Nephron progenitor cell (in vitro differentiated cells): ENCODE data around the gene FOXP3.

Experiments used
- DNase-seq: peaks from one replicate; pipeline ENCODE4 v3.0.0; 2021
- H3K27ac Mint-ChIP-seq: 2 replicates; pipeline ENCODE4 v1.8.0; 2021; ENCODE audit warnings: mild to moderate bottlenecking, moderate library complexity, mixed read lengths
- H3K27me3 Mint-ChIP-seq: 2 replicates; pipeline ENCODE4 v1.8.0; 2021; ENCODE audit warnings: mild to moderate bottlenecking, low read depth, mixed read lengths; ENCODE audit not compliant: poor library complexity
- H3K36me3 Mint-ChIP-seq: 2 replicates; pipeline ENCODE4 v1.8.0; 2021; ENCODE audit warnings: low read depth, mixed read lengths
- H3K4me1 Mint-ChIP-seq: 2 replicates; pipeline ENCODE4 v1.8.0; 2021; ENCODE audit warnings: mixed read lengths
- H3K4me3 Mint-ChIP-seq: 2 replicates; pipeline ENCODE4 v1.8.0; 2021; ENCODE audit warnings: mild to moderate bottlenecking, moderate library complexity, mixed read lengths
- H3K9me3 Mint-ChIP-seq: 2 replicates; pipeline ENCODE4 v1.8.0; 2021; ENCODE audit warnings: mild to moderate bottlenecking, moderate library complexity, mixed read lengths
- CTCF ChIP-seq: fragments of 200-600 bp; sonication (generic); IDR thresholded peaks from 2 replicates; pipeline ENCODE4 v1.5.0; 2021; ENCODE audit warnings: antibody characterized with exemption

Gene FOXP3

GRCh38 chrX:49257074-49257790 is 7.3 kb downstream of the FOXP3 start:
- Mint-ChIP-seq H3K27ac (no peak overlapping the region), H3K36me3 (no peaks in the 10 kb centered on the region), H3K4me3 (no peak overlapping the region), H3K4me1 (peaks cover 5% of the 10 kb centered on the region), H3K27me3 (no peaks in the 10 kb centered on the region), H3K9me3 (peaks cover 48% of the 10 kb centered on the region)
- no peak for DNase-seq
- no peak for TF ChIP-seq CTCF

- no peak overlapping the region for H3K27ac Mint-ChIP-seq
- DNase-seq = no peak
- no peak for TF ChIP-seq CTCF
- no peaks in the 10 kb centered on the region for H3K27me3 Mint-ChIP-seq
- H3K9me3 Mint-ChIP-seq = peaks cover 49% of the 10 kb centered on the region
- no peak overlapping the region for H3K4me3 Mint-ChIP-seq
- peaks cover 5% of the 10 kb centered on the region for H3K4me1 Mint-ChIP-seq
- H3K36me3 Mint-ChIP-seq = no peaks in the 10 kb centered on the region
Measured at GRCh38 chrX:49256268-49256995, 8.1 kb downstream of the FOXP3 start.

DNA sequence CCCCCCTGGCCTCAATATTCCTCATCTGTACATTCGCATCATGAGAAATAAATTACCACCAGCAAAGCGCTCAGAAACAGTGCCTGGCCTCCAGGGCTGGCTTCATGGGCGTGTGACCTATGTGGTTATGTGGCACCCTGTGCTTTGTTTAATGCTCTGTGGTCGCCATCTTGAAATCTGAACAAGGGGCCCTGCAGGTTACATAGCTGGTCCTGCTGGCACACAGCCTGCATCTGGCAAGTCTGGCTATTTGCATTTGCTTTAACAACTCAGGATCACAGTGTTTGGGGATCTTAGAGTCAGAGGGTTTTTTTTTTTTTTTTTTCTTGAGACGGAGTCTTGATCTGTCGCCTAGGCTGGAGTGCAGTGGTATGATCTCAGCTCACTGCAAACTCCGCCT is 9.9 kb downstream of the FOXP3 start:
- peaks cover 48% of the 10 kb centered on the region for H3K9me3 Mint-ChIP-seq
- no peak for DNase-seq
- peaks cover under 1% of the 10 kb centered on the region for H3K4me1 Mint-ChIP-seq
- no peak for TF ChIP-seq CTCF
- no peak overlapping the region for H3K27ac Mint-ChIP-seq
- H3K27me3 Mint-ChIP-seq = no peaks in the 10 kb centered on the region
- no peak overlapping the region for H3K4me3 Mint-ChIP-seq
- no peaks in the 10 kb centered on the region for H3K36me3 Mint-ChIP-seq

- no peaks in the 10 kb centered on the region for H3K36me3 Mint-ChIP-seq
- TF ChIP-seq CTCF = no peak
- H3K4me1 Mint-ChIP-seq = no peaks in the 10 kb centered on the region
- no peak for DNase-seq
- no peaks in the 10 kb centered on the region for H3K27me3 Mint-ChIP-seq
- no peak overlapping the region for H3K4me3 Mint-ChIP-seq
- no peak overlapping the region for H3K27ac Mint-ChIP-seq
- H3K9me3 Mint-ChIP-seq = peaks cover 52% of the 10 kb centered on the region
Measured at GRCh38 chrX:49251325-49251724, 13.2 kb downstream of the FOXP3 start.

DNA sequence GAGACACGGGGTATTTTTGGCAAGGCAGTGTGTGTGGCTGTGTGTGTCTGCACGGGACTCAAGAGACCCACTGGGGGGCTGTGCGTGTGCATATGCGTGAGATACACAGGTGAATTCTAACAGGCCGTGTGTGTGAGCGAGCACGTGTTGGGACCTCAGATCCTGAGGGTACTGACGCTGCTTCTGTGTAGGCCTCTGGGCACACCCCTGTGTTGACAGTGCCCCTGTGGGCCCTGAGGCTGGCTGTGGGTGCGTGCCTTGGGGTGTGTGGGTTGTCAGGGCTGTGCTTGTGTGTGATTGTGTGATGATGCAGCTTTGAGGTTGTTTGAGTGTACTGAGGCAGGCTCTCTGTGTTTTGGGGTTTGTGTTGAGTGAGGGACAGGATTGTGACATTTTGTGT is 13.9 kb downstream of the FOXP3 start:
- no peak for TF ChIP-seq CTCF
- no peak overlapping the region for H3K4me3 Mint-ChIP-seq
- no peak for DNase-seq
- H3K27ac Mint-ChIP-seq = peak overlapping the region; percentile 29
- peaks cover 51% of the 10 kb centered on the region for H3K9me3 Mint-ChIP-seq
- H3K27me3 Mint-ChIP-seq = no peaks in the 10 kb centered on the region
- H3K4me1 Mint-ChIP-seq = no peaks in the 10 kb centered on the region
- H3K36me3 Mint-ChIP-seq = no peaks in the 10 kb centered on the region

GRCh38 chrX:49250066-49250465 is 14.4 kb downstream of the FOXP3 start:
- no peak for TF ChIP-seq CTCF
- H3K9me3 Mint-ChIP-seq = peaks cover 51% of the 10 kb centered on the region
- no peaks in the 10 kb centered on the region for H3K27me3 Mint-ChIP-seq
- DNase-seq = no peak
- no peaks in the 10 kb centered on the region for H3K4me1 Mint-ChIP-seq
- no peak overlapping the region for H3K27ac Mint-ChIP-seq
- H3K36me3 Mint-ChIP-seq = no peaks in the 10 kb centered on the region
- no peak overlapping the region for H3K4me3 Mint-ChIP-seq
